ENCODE measurements around the gene DEFB124. TPM values are rescaled to one million over a fixed set of nuclear protein-coding genes. Genes with fewer than 3 reads are reported as not detected.
"Not testable (repeated sequence)": the region's sequence is repeated elsewhere in the genome, so short reads cannot be mapped to it uniquely, and the experiment has no call there.

Gene DEFB124
- total RNA-seq, 1 experiment from 2014 or later, result not detected

- no peak for DNase-seq (ENCODE audit: low spot score)
These were observed 13.2 kb upstream of the DEFB124 start for GRCh38 chr20:31488115-31488514.

- peak; percentile 42 for DNase-seq (ENCODE audit: low spot score)
These were observed 10.8 kb upstream of the DEFB124 start for GRCh38 chr20:31485450-31486339.

DNA sequence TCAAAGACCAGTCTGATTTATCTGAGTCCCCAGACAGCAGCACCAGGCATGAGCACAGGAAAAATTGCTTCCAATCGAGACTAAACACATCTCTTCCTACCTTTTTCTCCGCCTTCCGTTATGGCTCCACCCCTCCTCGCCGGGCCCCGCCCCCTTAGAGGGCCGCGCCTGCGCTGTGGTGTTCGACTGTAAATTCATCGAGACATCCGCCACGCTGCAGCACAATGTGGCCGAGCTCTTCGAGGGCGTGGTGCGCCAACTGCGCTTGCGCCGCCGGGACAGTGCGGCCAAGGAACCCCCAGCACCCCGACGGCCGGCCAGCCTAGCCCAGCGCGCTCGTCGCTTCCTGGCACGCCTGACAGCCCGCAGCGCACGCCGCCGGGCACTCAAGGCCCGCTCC is 9.1 kb upstream of the DEFB124 start:
- DNase-seq (ENCODE audit: low spot score), result no peak

- no peak for DNase-seq (ENCODE audit: low spot score)
These were observed 1.8 kb upstream of the DEFB124 start for GRCh38 chr20:31476643-31477215.

DNA sequence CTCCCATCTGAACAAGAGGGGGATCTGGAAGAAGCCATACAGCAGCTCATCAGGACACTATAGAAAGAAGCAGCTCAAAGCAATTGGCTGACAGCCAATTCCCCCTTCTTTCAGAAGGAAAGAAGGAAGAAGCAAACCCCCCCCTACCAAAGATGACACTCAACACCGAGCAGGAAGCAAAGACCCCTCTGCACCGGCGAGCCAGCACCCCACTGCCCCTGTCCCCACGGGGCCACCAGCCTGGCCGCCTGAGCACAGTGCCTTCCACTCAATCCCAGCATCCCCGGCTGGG is 1.3 kb upstream of the DEFB124 start:
- DNase-seq (ENCODE audit: low spot score), result no peak

DNA sequence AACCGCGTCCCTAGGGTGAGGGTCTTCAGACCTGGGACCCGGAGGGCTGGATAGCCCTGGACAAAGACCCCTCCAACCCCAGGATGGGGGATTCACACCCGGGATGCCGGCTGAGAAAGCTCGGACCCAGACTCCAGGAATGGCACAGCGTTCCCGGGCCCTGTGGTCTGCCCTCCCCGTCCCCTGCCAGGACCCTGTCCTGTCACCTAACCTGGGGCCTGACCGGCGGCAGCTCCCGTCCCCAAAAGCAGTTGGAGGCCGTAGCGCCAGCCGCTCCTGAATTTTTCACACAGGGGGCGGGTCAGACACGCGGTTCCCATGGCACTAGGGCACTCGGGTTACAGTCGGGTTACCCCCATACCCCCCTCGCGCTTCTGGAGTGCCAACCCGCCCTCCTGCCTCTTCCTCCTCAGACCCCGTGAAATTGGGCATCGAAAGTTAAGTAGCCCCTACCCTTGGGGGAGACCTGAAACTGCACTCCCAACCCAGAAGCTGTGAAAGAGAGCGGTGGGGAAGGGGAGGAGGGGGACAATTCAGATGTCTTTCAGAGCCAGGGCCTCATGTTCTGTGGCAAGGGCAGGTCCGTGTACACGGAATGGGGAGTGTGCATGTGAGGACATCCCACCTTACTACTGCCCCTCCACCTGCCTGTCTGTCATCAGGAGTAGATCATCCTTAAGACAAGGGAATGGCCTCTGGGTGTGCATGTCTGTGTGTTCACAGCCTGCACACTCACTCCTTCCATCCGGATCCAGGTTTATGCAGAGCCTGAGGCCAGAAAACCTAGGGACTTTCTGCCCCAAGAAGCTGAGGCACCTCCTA is 756 bp upstream of the DEFB124 start:
- no peak for DNase-seq (ENCODE audit: low spot score)

GRCh38 chr20:31474097-31474436 is 860 bp downstream of the DEFB124 start:
- DNase-seq (ENCODE audit: low spot score), result no peak

GRCh38 chr20:31473331-31474096 is 1.4 kb downstream of the DEFB124 start:
- no peak for DNase-seq (ENCODE audit: low spot score)

- DNase-seq (ENCODE audit: low spot score), result no peak
These were observed 2.3 kb downstream of the DEFB124 start for GRCh38 chr20:31472395-31473330.

DNA sequence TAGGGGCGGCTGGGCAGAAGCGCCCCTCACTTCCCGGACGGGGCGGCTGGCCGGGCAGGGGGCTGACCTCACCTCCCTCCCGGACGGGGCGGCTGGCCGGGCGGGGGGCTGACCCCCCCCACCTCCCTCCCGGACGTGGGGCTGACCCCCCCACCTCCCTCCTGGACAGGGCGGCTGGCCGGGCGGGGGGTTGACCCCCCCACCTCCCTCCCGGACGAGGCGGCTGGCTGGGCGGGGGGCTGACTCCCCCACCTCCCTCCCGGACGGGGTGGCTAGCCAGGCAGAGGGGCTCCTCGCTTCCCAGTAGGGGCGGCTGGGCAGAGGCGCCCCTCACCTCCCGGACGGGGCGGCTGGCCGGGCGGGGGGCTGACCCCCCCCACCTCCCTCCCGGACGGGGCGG is 4.0 kb downstream of the DEFB124 start:
- DNase-seq (ENCODE audit: low spot score), result not testable (repeated sequence)

DNA sequence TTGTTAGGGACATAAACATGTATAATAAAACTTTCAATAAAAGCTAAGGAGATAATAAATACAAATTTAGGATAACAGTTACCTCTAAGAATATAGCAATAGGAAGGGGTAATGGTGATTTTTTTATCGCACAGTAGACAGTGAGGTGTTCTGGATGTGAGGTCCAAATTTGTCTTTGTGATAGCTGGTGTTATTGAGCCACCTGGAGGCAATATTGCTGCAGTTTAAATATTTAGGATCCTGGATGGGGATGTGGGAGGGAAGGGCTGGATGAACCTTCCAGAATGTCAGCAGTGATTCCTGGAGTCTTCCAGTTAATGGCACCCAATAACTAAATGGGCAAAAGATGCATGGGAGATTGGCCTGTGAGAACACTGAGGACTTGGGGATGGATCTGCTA is 20.6 kb downstream of the DEFB124 start:
- no peak for DNase-seq (ENCODE audit: low spot score)

DNA sequence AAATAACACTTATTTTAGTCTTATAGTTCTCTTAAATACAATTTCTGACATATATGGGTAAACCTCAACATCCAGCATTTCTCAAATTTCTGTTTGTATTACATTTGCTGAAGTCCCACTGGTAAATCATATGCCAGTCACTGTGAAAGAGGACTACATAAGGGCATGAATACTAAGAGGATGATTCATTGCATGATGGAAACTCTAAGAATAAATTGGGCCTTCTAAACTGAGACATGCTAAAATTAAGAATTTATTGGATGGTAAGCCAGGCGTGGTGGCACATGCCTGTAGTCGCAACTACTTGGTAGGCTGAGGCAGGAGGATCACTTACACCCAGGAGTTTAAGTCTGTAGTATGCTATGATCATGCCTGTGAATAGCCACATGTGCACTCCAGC is 22.4 kb downstream of the DEFB124 start:
- no peak for DNase-seq (ENCODE audit: low spot score)

DNA sequence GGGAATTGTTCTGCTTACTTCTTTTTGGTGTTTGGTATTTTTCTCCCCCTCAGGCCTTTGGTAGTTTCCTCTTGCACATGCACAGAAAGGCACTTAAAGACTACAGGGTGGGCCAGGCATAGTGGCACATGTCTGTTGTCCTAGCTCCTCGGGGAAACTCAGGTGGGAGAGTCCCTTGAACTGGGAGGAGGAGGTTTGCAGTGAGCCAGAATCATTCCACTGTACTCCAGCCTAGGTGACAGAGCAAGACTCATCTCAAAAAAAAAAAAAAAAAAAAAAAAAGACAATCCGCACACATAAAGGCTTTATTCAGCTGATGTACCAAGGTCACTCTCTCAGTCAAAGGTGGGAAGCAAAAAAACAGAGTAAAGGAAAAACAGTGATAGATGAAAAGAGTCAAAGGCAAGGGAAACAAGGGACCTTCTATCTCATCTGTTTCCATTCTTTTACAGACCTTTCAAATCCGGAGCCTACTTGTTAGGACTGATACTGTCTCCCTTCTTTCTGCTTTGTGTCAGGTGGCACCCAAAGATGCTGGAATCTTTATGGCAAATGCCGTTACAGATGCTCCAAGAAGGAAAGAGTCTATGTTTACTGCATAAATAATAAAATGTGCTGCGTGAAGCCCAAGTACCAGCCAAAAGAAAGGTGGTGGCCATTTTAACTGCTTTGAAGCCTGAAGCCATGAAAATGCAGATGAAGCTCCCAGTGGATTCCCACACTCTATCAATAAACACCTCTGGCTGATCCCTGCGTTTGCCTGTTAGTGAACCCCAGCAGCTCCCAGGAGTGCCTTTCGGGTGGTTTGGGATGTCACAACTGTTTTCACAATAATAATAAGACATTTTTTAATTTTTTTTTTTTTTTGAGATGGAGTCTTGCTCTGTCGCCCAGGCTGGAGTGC is 25.2 kb downstream of the DEFB124 start:
- DNase-seq (ENCODE audit: low spot score), result no peak

- DNase-seq (ENCODE audit: low spot score), result no peak
These were observed 28.7 kb downstream of the DEFB124 start for GRCh38 chr20:31446084-31446819.

DNA sequence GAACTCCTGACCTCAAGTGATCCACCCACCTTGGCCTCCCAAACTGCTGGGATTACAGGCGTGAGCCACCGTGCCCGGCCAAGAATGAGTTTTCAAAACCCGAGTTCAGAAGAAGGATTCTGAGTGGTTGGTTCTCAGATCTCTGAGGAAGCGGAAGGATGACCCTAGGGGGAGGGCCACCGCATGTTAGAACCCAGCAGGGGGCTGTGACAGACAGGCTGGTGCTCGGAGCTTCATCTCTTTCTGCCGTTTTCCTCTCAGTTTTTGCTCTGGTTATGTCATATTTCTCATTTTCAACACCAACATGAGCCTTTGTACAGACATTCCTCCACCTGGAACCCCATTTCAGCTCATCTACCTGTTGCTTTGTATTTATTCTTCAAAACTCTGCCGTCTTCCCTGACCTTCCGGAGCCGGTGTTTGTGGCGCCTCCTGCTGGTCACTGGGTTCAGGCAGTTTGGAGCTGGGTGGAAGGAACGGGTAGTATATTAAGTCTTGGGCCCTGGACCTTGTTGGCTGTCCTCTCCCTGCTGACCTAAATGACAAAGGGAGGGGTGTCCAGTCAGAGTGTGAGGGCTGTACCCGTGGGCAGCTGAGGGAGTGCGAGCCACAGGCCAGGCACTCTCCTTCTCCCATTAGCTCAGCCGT is 34.8 kb downstream of the DEFB124 start, which contains the start of gene DEFB123:
Gene DEFB123 (plus strand): TSS at position 621 of the 648 bp plus-strand sequence. CDS start 67 bp downstream, outside the sequence.
- no peak for DNase-seq (ENCODE audit: low spot score)

DNA sequence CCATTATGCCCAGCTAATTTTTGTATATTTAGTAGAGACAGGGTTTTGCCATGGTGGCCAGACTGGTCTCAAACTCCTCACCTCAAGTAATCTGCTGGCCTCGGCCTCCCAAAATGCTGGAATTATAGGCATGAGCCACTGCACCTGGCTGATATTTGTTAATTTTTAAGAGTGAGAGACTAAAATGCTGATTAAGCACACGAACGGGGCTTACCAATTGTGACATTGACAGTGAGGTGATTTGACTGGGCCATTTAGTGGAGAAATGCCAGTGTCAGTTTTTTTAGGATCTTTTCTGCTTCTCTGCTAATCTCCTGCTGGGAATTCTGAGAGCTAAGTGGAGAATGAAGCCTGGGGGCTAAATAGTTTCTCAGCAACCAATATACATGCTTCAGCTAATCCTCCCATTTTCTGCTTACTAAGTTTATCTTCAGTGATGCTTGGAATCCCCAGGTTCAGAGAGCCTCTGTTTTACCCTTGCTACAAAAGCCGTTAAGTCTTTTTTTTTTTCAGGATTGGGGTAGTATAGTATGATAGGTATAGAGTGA is 44.3 kb downstream of the DEFB124 start:
- DNase-seq (ENCODE audit: low spot score), result no peak

GRCh38 chr20:31427576-31427975 is 47.4 kb downstream of the DEFB124 start:
- DNase-seq (ENCODE audit: low spot score), result not testable (repeated sequence)

- not testable (repeated sequence) for DNase-seq (ENCODE audit: low spot score)
These were observed 47.9 kb downstream of the DEFB124 start for GRCh38 chr20:31426891-31427551.
